NB4 (cell line): ENCODE results near the gene MEG3.

Source experiments
- POLR2A ChIP-seq: IDR thresholded peaks from 2 replicates; pipeline ENCODE4 v1.6.1; 2011; ENCODE audit warnings: mild to moderate bottlenecking; ENCODE audit not compliant: insufficient read length; ENCODE audit errors: extremely low read depth
- TF ChIP-seq, protein P1 (sequence below): IDR thresholded peaks from one replicate; pipeline ENCODE4 v1.5.1; 2012; ENCODE audit warnings: low read depth, low read length

DNA sequence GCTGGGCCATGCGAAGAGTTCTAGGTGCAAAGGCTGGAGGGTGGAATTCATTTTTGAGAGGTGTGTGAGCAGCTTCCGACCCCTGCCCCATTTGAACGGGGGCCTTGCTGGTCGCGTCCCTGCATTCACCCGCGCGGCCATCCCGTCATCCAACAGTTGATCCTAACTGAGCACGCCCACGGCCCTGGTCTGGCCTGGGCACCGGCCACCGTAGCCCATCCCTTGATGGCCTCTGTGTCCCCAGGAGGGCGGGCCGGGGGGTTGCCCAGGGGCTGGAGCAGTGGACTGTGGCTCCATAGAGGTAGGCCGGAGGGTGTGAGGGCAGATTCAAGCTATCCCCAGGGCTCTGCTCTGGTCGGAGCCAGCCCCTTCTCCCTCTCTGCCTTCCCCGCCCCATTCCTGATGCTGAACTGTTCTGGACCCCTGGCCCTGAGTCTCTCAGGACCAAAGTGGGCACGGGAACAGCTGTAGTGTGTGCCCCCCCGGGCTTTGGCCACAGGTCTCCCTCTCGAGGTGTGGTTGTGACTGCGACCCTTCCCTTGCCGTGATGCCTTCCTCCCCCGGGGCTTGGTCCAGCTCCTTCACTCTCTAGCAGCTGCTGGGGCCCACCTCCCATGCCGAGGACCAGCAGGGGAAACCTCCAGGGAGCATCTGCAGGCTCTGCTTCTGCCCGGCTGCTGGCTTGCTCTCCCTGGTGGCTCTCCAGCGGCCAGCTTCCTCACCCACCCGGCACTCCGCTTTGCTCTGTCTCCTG is 9.1 kb downstream of the MEG3 start:
- TF ChIP-seq POLR2A, result no peak
- TF ChIP-seq, protein P1, sequence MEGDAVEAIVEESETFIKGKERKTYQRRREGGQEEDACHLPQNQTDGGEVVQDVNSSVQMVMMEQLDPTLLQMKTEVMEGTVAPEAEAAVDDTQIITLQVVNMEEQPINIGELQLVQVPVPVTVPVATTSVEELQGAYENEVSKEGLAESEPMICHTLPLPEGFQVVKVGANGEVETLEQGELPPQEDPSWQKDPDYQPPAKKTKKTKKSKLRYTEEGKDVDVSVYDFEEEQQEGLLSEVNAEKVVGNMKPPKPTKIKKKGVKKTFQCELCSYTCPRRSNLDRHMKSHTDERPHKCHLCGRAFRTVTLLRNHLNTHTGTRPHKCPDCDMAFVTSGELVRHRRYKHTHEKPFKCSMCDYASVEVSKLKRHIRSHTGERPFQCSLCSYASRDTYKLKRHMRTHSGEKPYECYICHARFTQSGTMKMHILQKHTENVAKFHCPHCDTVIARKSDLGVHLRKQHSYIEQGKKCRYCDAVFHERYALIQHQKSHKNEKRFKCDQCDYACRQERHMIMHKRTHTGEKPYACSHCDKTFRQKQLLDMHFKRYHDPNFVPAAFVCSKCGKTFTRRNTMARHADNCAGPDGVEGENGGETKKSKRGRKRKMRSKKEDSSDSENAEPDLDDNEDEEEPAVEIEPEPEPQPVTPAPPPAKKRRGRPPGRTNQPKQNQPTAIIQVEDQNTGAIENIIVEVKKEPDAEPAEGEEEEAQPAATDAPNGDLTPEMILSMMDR, result no peak
